Measurements from ENCODE around the gene FAM210A.
"Not testable (repeated sequence)": the region's sequence is repeated elsewhere in the genome, so short reads cannot be mapped to it uniquely, and the experiment has no call there.

FAM210A gene

GRCh38 chr18:13688191-13689136 lies 37.9 kb downstream of the FAM210A start:
- DNase-seq (ENCODE audit: low read depth, low spot score): no peak
- H3K4me3 ChIP-seq (ENCODE audit: low read depth, low read length): no peak overlapping the region
- TF ChIP-seq, protein P1, sequence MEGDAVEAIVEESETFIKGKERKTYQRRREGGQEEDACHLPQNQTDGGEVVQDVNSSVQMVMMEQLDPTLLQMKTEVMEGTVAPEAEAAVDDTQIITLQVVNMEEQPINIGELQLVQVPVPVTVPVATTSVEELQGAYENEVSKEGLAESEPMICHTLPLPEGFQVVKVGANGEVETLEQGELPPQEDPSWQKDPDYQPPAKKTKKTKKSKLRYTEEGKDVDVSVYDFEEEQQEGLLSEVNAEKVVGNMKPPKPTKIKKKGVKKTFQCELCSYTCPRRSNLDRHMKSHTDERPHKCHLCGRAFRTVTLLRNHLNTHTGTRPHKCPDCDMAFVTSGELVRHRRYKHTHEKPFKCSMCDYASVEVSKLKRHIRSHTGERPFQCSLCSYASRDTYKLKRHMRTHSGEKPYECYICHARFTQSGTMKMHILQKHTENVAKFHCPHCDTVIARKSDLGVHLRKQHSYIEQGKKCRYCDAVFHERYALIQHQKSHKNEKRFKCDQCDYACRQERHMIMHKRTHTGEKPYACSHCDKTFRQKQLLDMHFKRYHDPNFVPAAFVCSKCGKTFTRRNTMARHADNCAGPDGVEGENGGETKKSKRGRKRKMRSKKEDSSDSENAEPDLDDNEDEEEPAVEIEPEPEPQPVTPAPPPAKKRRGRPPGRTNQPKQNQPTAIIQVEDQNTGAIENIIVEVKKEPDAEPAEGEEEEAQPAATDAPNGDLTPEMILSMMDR (IDR thresholded peaks at IDR 0.05; ENCODE audit: low read depth, low read length): no peak
- in situ Hi-C loops (cut with HindIII; ENCODE audit: low sequenced_read_pairs): no loop called here

GRCh38 chr18:13684546-13684945 lies 41.8 kb downstream of the FAM210A start:
- DNase-seq (ENCODE audit: low read depth, low spot score): no peak
- in situ Hi-C loops (cut with HindIII; ENCODE audit: low sequenced_read_pairs): no loop called here
- TF ChIP-seq, protein P1 (IDR thresholded peaks at IDR 0.05; ENCODE audit: low read depth, low read length): no peak
- H3K4me3 ChIP-seq (ENCODE audit: low read depth, low read length): no peak overlapping the region

DNA sequence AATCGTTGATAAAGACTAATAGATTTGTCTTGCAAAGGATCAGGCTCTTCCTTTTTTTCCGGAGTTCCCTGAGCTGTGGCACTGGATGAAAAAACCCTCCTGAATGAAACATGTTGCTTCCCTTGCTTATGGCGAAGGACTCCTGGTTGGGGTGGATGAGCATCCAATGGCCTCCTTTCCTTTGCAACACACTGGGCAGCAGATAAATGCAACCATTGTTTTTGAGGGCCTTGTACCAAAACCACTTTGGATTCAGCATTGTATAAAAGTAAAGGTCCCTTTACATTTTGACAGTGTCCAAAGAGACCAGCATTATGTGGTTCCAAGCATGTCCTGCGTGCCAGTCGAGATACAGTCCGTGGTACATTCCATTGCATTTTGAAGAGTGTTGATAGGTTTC lies 44.7 kb downstream of the FAM210A start:
- no peak overlapping the region for H3K4me3 ChIP-seq (ENCODE audit: low read depth, low read length)
- no peak for DNase-seq (ENCODE audit: low read depth, low spot score)
- in situ Hi-C loops (cut with HindIII; ENCODE audit: low sequenced_read_pairs): no loop called here
- TF ChIP-seq, protein P1 (IDR thresholded peaks at IDR 0.05; ENCODE audit: low read depth, low read length): no peak

GRCh38 chr18:13680612-13681011 lies 45.7 kb downstream of the FAM210A start:
- no peak overlapping the region for H3K4me3 ChIP-seq (ENCODE audit: low read depth, low read length)
- TF ChIP-seq, protein P1 (IDR thresholded peaks at IDR 0.05; ENCODE audit: low read depth, low read length): peak; percentile 59
- in situ Hi-C loops (cut with HindIII; ENCODE audit: low sequenced_read_pairs): no loop called here
- peak; percentile 19 for DNase-seq (ENCODE audit: low read depth, low spot score)

- H3K4me3 ChIP-seq (ENCODE audit: low read depth, low read length); DNase-seq (ENCODE audit: low read depth, low spot score); in situ Hi-C loops (cut with HindIII; ENCODE audit: low sequenced_read_pairs): not testable (repeated sequence)
Observed at GRCh38 chr18:13677350-13677749, 49.0 kb downstream of the FAM210A start.

GRCh38 chr18:13676471-13676870 lies 49.9 kb downstream of the FAM210A start:
- in situ Hi-C loops (cut with HindIII; ENCODE audit: low sequenced_read_pairs): no loop called here
- DNase-seq (ENCODE audit: low read depth, low spot score): no peak
- TF ChIP-seq, protein P1 (IDR thresholded peaks at IDR 0.05; ENCODE audit: low read depth, low read length): no peak
- no peak overlapping the region for H3K4me3 ChIP-seq (ENCODE audit: low read depth, low read length)

DNA sequence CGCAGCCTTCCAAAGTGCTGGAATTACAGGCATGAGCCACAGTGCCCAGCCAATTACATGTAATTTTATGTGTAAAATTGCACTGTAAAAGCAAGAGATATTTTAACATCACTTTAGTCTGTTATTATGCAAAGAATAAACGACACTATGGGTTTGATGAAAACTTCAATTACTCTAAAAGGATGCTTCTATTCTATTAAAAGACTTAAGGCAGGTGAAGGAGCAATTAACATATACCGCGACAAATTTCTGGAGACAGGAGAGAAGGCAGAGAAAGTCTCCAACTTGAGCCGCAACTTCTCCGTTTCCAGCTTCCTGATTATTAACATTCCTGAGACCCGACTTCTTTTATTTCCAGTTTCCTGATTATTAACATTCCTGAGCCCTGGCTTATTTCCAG lies 53.7 kb downstream of the FAM210A start:
- DNase-seq (ENCODE audit: low read depth, low spot score): no peak
- TF ChIP-seq, protein P1 (IDR thresholded peaks at IDR 0.05; ENCODE audit: low read depth, low read length): no peak
- H3K4me3 ChIP-seq (ENCODE audit: low read depth, low read length): no peak overlapping the region
- in situ Hi-C loops (cut with HindIII; ENCODE audit: low sequenced_read_pairs): no loop called here

Measured in astrocyte of the spinal cord (primary cell).